Measurements from ENCODE around the gene SDC1. TPM values are rescaled to one million over a fixed set of nuclear protein-coding genes. Genes with fewer than 3 reads are reported as not detected.

SDC1 gene
- total RNA-seq, 1 experiment from 2014 or later = 22.3 TPM

- H3K4me1 ChIP-seq (ENCODE audit: insufficient read depth, low read length) = peaks cover 9% of the 10 kb centered on the region; the same call in 1 of the 2 replicates
- peaks cover 0 to 3% (median 0%) of the 10 kb centered on the region in 3 experiments; a peak in 2 of 7 replicates for H3K36me3 Mint-ChIP-seq (ENCODE audit: insufficient read depth in 1 of 3, low read depth in 3 of 3)
- no peaks in the 10 kb centered on the region for H3K27me3 ChIP-seq (ENCODE audit: insufficient read depth, low read length)
- H3K4me3 Mint-ChIP-seq = peak overlapping the region; percentile 67 to 81
- H3K56ac ChIP-seq (ENCODE audit: insufficient read length, low read depth, low read length) = no peak overlapping the region
- H2BK20ac ChIP-seq (ENCODE audit: low read depth, low read length, poor library complexity, severe bottlenecking) = no peak overlapping the region
- H3K23me2 ChIP-seq (ENCODE audit: insufficient read length, low read depth, low read length, poor library complexity, severe bottlenecking) = peaks cover 10% of the 10 kb centered on the region
- H4K8ac ChIP-seq (replicated peaks; ENCODE audit: insufficient read length, low read depth, low read length) = no peak overlapping the region
- no peak overlapping the region for H3K27ac Mint-ChIP-seq
- no peak overlapping the region for H3K18ac ChIP-seq (ENCODE audit: insufficient read length, low read depth, low read length)
- no peak overlapping the region for H2BK5ac ChIP-seq (ENCODE audit: insufficient read length, low read length)
- DNase-seq = peak; percentile 31
- H3K27me3 Mint-ChIP-seq (ENCODE audit: low read depth) = peaks cover 33% of the 10 kb centered on the region
- H3K4me2 ChIP-seq (ENCODE audit: insufficient read depth, insufficient read length, low read length) = no peak overlapping the region
- H3K23ac ChIP-seq (ENCODE audit: insufficient read length, low read depth, low read length) = no peak overlapping the region
- no peak overlapping the region for H4K5ac ChIP-seq (ENCODE audit: insufficient read length, low read depth, low read length)
- no peak overlapping the region for H3K4ac ChIP-seq (ENCODE audit: low read depth, low read length)
- H2BK15ac ChIP-seq (ENCODE audit: low read depth, low read length) = no peak overlapping the region
- no peak overlapping the region for H3K14ac ChIP-seq (ENCODE audit: insufficient read depth, low read length)
- WGBS (ENCODE audit: extremely low coverage, insufficient read length, low lambda C conversion rate) = no CpG with 5 or more reads among the region's 14 CpGs
- peaks cover 0 to 4% of the 10 kb centered on the region in 2 experiments; a peak in 3 of 5 replicates for H3K9me3 Mint-ChIP-seq
- H2BK12ac ChIP-seq (ENCODE audit: insufficient read length, low read depth, low read length) = no peak overlapping the region
- TF ChIP-seq, protein P1, sequence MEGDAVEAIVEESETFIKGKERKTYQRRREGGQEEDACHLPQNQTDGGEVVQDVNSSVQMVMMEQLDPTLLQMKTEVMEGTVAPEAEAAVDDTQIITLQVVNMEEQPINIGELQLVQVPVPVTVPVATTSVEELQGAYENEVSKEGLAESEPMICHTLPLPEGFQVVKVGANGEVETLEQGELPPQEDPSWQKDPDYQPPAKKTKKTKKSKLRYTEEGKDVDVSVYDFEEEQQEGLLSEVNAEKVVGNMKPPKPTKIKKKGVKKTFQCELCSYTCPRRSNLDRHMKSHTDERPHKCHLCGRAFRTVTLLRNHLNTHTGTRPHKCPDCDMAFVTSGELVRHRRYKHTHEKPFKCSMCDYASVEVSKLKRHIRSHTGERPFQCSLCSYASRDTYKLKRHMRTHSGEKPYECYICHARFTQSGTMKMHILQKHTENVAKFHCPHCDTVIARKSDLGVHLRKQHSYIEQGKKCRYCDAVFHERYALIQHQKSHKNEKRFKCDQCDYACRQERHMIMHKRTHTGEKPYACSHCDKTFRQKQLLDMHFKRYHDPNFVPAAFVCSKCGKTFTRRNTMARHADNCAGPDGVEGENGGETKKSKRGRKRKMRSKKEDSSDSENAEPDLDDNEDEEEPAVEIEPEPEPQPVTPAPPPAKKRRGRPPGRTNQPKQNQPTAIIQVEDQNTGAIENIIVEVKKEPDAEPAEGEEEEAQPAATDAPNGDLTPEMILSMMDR (conservative IDR thresholded peaks at IDR 0.05) = no peak
- H2AK5ac ChIP-seq (ENCODE audit: insufficient read length, low read length) = no peak overlapping the region
- H3K79me2 ChIP-seq (ENCODE audit: insufficient read depth, low read length) = peaks cover 4% of the 10 kb centered on the region; the same call in 1 of the 2 replicates
- no peak overlapping the region for H3K27ac ChIP-seq (ENCODE audit: insufficient read length, low read depth, low read length)
- no peaks in the 10 kb centered on the region for H4K20me1 ChIP-seq (ENCODE audit: control insufficient read depth, insufficient read depth, insufficient read length)
- no peaks in the 10 kb centered on the region for H3K9me3 ChIP-seq (ENCODE audit: control insufficient read depth, low read depth, low read length)
- no peak overlapping the region for H2AFZ ChIP-seq (ENCODE audit: low read length)
- no peaks in the 10 kb centered on the region for H3K79me1 ChIP-seq (ENCODE audit: insufficient read depth, low read depth, low read length, poor library complexity, severe bottlenecking)
- no peak overlapping the region for H4K91ac ChIP-seq (ENCODE audit: insufficient read length, low read depth, low read length)
- H3K9ac ChIP-seq (ENCODE audit: extremely low read depth, insufficient read length, low read length) = no peak overlapping the region
- H3T11ph ChIP-seq (ENCODE audit: low read length) = no peak overlapping the region
- H3K4me1 Mint-ChIP-seq = peaks cover 27 to 33% of the 10 kb centered on the region in 2 experiments
- no peak overlapping the region for H2BK120ac ChIP-seq (ENCODE audit: low read depth, low read length, poor library complexity, severe bottlenecking)
Measured at GRCh38 chr2:20226152-20226545, 1.2 kb upstream of the SDC1 start.
